GM12801 (cell line): Measurements from ENCODE around the gene MAP3K13.

Experiments used
- TF ChIP-seq, protein P1 (sequence below): IDR thresholded peaks from one replicate; pipeline ENCODE4 v1.5.1; 2011; ENCODE audit warnings: control low read depth; ENCODE audit not compliant: insufficient read length; ENCODE audit errors: extremely low read depth

MAP3K13 gene

GRCh38 chr3:185387646-185388045 lies 24.7 kb downstream of the MAP3K13 start:
- TF ChIP-seq, protein P1, sequence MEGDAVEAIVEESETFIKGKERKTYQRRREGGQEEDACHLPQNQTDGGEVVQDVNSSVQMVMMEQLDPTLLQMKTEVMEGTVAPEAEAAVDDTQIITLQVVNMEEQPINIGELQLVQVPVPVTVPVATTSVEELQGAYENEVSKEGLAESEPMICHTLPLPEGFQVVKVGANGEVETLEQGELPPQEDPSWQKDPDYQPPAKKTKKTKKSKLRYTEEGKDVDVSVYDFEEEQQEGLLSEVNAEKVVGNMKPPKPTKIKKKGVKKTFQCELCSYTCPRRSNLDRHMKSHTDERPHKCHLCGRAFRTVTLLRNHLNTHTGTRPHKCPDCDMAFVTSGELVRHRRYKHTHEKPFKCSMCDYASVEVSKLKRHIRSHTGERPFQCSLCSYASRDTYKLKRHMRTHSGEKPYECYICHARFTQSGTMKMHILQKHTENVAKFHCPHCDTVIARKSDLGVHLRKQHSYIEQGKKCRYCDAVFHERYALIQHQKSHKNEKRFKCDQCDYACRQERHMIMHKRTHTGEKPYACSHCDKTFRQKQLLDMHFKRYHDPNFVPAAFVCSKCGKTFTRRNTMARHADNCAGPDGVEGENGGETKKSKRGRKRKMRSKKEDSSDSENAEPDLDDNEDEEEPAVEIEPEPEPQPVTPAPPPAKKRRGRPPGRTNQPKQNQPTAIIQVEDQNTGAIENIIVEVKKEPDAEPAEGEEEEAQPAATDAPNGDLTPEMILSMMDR, result no peak

- TF ChIP-seq, protein P1, result no peak
Measured at GRCh38 chr3:185393055-185393454, 30.1 kb downstream of the MAP3K13 start.

- TF ChIP-seq, protein P1, result no peak
Measured at GRCh38 chr3:185397676-185398075, 34.7 kb downstream of the MAP3K13 start.

- TF ChIP-seq, protein P1, result no peak
Measured at GRCh38 chr3:185399737-185400667, 37.1 kb downstream of the MAP3K13 start.

DNA sequence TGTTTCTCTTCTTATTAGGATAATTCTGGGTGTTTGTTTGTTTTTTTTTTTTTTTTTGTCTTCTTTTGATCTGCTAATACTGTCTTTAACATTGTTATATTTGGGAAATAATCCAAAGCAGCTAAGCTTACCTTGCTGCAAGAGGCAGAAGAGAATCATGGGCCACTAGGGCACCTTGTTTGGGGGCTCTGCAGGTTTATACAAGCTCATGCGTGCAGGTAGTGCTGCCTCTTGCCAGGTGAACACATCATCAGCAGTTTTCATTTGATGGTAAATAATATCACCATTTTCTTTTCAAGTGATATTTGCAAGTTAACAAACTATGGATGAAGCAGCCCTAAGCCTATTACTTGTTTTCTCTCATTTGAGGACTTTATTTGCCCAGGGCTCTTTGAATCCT lies 37.9 kb downstream of the MAP3K13 start:
- TF ChIP-seq, protein P1, result no peak

GRCh38 chr3:185401319-185401955 lies 38.5 kb downstream of the MAP3K13 start:
- TF ChIP-seq, protein P1, result no peak

DNA sequence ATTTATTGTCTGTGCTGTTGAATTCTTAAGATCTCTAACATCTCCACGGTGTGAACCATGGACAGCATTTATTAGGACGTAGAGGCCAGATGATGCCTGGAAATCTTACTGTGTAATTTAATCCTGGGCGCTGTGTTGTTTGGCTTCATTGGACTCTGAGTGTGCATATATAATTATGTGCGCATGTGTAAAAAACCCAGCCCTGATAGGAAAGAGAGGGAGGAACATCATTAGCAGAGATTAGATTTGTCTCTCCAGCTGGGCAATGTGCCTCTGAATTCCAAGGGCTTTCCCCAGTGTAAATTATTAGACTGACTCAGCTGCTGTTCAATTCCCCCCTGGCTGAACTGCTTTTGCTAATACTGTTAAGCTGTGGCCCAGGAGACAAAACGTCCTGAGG lies 39.6 kb downstream of the MAP3K13 start:
- TF ChIP-seq, protein P1, result no peak
